SW480 (cell line): Measurements from ENCODE around the gene EGFL7.
A peak's percentile ranks its signal among the peaks of the same experiment; 100 is the strongest.

Experiments used
- DNase-seq: peaks from one replicate; pipeline ENCODE4 v3.0.0-alpha.2; 2016; ENCODE audit warnings: low spot score

Gene EGFL7

GRCh38 chr9:136672431-136673087 lies 9.8 kb downstream of the EGFL7 start:
- DNase-seq = no peak

DNA sequence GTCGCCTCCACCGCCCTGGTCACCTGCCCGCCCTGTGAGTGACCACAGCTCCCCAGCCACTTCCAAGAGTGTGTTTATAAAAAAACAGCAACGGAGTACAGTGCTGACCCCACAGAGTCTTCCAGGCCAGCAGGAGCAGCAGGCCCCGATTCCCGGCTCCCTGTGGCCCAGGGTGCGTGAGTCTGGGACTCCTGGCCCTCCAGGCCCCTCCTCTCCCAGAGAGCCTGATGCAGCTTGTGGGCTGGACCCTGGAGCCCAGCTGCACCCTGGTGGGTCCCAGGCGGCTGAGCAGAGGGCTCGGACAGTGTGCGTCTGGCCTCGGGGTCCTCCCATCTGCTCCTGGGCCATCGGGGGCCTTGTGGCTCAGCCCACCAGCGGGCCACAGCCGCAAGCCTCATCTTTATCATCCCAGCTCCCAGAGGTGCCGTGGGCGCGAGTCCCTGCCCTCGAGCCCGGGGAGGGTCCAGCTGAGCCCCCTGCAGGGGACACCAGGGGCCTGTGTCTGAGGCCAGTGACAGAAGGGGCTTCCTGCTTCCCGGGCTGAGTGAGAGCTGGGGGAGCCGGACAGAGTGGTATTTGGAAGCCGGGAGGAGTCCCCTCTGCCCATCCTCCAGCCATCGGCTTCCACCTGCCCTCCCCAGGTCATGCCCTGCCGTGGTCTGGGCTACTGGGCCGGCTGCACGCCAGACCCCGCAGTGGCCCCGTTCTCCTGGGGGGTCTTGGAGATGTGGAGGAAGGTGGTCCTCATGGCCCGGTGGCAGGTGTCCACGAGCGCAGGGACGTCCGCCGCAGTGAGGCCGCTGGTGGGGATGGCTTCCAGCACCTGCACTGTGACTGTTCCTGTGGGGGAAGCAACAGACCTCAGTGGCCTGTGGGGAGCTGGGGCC lies 10.6 kb downstream of the EGFL7 start:
- DNase-seq = no peak

DNA sequence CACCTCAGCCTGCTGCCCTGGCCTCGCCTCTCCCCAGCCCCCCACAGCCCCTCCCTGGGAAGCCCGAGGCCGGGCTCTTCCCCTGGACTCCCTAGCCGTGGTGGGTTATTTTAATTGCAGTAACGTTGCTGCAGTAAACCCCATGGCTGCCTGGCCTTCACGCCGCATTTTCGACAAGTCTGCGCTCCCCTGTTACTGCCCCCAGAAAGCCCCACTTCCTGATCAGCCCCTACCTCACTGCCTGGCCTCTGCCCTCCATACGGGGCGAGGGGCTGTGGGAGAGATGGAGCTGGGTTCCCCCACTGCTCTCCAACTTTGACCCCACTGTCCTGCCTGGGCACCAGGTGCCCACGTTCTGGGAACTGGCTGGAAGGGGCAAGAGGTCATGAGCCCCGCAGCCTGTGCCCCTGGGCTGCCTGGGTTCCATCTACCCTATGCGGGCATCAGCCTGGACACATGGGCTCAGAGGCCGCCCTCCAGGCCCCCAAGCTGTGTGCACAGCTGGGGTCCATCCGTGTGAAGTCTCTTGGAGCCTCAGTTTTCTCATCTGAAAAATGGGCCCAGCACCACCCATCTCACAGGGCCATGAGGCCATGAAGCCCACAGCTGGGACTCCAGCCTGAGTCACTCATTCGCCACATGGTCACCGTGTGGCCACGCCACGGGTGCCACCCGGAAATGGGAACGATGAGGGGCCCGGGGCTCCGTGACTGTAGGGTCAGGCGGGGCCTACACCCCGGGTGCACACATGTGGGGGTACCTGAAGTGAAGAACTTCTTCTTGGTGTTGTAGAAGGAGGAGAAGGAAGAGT lies 11.5 kb downstream of the EGFL7 start:
- no peak for DNase-seq

GRCh38 chr9:136674786-136675349 lies 12.2 kb downstream of the EGFL7 start:
- peak; percentile 55 for DNase-seq

DNA sequence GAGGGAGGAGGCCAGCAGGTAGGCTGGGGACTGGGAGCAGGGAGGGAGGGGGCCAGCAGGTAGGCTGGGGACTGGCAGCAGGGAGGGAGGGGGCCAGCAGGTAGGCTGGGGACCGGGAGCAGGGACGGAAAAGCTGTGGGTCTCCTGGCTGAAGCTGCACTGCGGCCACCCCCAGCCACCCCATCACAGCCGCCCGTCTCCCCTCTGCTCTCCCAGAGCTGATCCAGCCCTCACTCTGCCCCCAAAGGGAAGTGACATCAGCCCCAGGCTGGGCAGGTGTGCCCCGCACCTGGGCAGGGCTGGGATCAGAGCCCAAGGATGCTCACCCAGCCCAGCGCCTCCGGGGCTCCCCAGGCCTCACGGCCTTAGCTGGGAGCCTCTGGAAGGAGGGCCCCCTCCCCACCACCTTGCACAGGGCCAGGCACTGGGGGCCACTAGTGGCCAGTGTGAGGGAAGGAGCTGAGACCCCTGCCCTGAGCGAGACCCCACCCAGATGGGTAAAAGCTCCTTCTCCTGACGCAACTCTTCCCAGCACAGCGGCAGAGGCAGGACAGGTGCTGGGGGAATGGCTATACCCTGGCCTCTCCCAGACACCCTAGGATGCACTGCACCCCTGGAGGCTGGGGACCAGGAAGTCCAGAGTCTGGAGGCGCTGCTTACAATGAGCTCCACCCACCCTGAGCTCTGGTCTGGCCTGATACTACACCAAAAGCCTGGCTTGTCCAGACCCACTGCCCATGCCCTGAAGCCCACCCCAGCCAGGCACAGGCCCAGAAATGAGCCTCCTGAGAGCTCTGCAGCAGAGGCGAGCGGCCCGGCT lies 13.0 kb downstream of the EGFL7 start:
- no peak for DNase-seq

DNA sequence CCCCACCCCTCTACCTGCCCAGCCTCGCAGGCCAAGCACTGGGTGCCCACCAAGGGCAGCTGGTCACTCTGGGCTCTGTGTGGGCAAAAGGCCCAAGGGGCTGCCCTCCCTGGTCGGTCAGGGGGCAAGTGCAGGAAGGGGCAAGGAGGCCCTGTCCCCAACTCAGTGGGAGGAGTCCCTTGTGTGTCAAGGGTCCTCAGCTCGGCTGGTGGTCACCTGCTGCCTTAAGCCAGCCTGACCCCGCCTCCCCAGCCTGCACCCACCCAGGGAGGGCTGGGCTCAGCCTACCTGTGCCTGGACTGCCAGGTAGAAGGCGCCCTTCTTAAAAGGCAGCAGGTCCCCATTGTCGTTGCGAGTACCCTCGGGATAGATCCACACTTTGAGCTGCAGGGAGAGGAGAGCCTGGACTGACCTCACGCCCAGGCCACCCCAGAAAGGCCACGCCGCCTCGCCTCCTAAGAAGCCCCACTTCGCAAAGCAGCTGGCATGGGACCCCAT lies 13.6 kb downstream of the EGFL7 start:
- DNase-seq = no peak

DNA sequence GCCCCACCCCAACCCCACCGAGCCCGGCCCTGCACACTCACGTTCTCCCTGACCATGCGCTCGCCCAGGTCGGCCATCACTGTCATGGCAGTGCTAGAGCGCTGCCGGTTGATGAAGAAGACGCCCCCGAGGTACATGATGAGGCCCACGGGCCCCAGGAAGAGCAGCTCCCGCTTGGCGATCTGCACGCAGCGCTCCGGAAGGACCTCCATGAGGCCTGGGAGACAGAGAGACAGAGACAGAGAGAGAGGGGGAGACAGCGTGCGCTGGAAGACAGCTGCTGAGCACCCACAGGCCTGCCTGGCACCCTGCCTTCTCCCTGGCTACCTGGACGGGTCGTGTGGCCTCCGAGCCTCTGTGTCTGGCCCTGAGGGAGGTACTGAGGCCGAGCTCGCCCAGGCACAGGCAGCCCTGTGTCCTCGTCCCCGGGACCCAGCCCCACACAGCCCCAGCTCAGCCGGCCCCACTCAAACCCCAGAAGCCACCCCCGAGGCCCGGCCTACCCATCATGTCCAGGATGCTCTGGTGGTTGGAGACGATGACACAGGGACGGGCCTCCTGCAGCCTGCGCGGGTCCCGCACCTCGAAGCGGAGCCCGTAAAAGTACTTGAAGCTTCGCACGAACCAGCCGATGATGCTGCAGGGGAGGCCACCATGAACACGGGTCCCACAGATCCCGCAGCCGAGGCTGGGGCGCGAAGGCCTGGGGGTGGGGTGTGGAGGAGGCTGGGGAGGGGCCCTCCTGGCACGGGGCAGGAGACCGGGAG lies 14.4 kb downstream of the EGFL7 start:
- DNase-seq = no peak

GRCh38 chr9:136678034-136678433 lies 15.3 kb downstream of the EGFL7 start:
- DNase-seq = no peak

GRCh38 chr9:136678624-136679023 lies 15.9 kb downstream of the EGFL7 start:
- DNase-seq = no peak

- DNase-seq = no peak
These were observed 16.8 kb downstream of the EGFL7 start for GRCh38 chr9:136679431-136679941.

DNA sequence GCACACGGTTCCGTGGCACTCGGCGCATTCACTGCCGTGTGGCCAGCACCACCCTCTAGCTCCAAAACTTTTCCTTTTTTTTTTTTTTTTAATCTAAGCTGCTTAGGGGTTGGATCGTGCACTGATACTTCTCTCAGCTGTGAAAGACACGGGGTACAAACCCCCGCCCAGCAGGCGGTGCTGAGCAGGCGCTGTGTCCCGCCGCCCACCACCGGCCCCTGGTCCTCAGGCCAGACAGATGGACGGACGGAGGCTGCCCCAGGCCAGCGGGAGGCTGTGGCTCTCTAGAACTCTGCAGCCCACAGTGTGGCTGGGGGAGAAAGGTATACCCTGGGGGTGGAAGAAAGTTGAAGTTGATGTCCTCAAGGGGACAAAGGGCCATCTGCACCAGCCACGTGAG lies 18.3 kb downstream of the EGFL7 start:
- no peak for DNase-seq

DNA sequence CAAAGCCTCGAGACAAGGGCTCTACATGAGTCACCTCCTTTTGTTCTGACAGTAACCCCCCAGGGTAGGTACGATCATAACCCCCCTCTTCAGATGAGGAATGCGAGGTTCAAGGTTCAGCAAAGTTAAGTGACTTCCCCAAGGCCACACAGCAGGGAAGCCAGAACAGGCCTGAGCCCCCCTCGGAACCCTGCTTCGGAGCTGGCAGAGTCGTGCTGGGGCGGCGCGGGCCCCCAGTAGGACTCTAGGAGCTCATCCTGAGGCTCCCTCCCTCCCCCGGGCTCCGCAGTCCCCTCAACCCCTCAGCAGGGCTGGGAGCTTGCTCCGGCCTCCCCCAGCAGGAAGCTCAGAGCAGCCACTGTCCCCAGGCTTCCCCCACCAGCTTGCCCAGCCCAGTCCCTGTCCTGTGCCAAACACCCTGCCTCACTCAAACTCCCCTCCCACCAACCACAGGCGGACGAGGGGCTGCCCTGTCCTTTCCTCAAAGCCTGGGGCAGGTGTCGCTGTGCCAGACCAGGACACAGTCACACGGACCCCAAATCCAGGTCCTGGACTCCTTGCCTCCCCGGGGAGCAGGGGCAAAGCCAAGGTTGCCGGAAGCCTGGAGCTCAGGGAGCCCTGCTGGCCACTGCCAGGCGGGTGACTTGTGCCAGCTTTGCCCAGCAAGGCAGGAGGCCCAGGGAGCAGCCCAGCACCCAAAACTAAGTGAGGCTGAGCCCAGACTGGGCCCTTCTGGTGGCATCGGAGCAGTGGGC lies 19.4 kb downstream of the EGFL7 start:
- no peak for DNase-seq

DNA sequence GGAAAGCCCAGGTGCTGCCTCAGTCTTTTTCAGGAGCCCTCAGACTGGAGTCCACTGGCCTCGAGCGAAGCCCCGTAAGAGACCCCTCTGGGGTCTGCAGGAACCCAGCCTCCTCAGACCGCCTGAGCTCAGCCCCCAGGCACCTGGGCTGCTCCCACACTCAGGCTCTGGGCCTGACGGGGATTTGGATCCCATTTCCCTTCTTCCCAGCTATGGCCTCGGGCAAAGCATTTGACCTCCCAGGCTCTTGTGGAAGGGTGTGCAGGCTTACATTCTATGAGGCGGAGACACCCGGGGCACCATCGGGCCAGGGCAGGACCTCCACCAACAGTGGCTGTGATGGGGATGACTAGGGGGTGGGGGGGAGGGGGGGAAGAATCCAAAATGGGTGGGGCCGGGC lies 20.0 kb downstream of the EGFL7 start:
- no peak for DNase-seq

- DNase-seq = no peak
These were observed 20.5 kb downstream of the EGFL7 start for GRCh38 chr9:136683173-136683745.

GRCh38 chr9:136683755-136684154 lies 21.0 kb downstream of the EGFL7 start:
- DNase-seq = no peak

GRCh38 chr9:136684339-136684738 lies 21.6 kb downstream of the EGFL7 start:
- no peak for DNase-seq

- DNase-seq = no peak
These were observed 22.1 kb downstream of the EGFL7 start for GRCh38 chr9:136684799-136685198.

DNA sequence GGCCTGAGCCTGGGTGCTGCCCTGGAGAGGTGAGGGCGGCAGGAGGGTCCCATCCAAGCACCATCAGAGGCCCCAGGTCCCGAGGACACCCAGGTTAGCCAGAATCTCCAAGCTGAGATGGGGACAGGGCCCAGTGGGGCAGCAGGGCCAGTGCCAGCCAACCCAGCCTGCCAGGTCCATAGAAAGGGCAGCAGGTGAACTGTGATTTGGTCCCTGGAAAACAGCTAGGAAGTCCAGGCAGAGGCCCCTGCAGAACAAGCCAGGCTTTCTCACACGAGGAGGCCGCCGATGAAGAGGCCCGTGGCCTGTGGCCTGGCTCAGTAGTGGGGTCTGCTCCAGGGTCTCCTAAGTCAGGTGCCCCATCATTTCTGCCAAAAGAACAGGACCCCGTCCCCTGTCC lies 22.5 kb downstream of the EGFL7 start:
- DNase-seq = no peak
